Body of pancreas (tissue), 4 donors: ENCODE results near the gene CPLX3.

ENCODE experiments used
- POLR2A ChIP-seq, 3 donors: fragments of 450-650 bp; IDR thresholded peaks; one replicate each; pipeline ENCODE4 v1.6.1; 2016; ENCODE audit warnings: antibody characterized with exemption in 3 of 3, mild to moderate bottlenecking in 2 of 3
- TF ChIP-seq, protein P1 (sequence below), 7 experiments: fragments of 450-650 bp in 4 of 7; fragments of 200-600 bp in 3 of 7; sonication (generic) in 3 of 7; IDR thresholded peaks; one replicate each; pipeline ENCODE4 v1.5.1; 2016 to 2019; ENCODE audit warnings: antibody characterized with exemption in 7 of 7

DNA sequence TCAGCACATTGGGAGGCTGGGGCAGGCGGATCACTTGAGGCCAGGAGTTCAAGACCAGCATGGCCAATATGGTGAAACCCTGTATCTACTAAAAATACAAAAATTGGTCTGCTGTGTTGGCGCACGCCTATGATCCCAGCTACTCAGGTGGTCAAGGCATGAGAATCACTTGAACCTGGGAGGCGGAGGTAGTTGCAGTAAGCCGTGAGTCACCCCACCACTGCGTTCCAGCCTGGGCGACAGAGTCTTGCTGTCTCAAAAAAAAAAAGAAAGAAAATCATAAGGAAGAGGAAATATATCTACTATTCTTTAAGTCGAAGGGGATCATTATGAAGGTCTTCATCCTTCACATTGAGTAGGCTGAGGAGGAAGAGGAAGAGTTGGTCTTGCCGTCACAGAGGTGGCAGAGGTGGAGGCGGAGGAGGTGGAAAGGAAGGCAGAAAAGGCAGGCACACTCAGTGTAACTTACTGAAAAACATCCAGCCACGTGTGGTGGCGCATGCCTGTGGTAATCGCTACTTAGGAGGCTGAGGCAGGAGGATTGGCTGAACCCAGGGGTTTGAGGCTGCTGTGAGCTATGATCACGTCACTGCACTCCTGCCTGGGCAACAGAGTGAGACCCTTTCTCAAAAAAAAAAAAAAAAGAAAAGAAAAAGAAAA, 30.3 kb upstream of the CPLX3 start:
- no peak for TF ChIP-seq POLR2A (IDR thresholded peaks at IDR 0.05)
- TF ChIP-seq, protein P1, sequence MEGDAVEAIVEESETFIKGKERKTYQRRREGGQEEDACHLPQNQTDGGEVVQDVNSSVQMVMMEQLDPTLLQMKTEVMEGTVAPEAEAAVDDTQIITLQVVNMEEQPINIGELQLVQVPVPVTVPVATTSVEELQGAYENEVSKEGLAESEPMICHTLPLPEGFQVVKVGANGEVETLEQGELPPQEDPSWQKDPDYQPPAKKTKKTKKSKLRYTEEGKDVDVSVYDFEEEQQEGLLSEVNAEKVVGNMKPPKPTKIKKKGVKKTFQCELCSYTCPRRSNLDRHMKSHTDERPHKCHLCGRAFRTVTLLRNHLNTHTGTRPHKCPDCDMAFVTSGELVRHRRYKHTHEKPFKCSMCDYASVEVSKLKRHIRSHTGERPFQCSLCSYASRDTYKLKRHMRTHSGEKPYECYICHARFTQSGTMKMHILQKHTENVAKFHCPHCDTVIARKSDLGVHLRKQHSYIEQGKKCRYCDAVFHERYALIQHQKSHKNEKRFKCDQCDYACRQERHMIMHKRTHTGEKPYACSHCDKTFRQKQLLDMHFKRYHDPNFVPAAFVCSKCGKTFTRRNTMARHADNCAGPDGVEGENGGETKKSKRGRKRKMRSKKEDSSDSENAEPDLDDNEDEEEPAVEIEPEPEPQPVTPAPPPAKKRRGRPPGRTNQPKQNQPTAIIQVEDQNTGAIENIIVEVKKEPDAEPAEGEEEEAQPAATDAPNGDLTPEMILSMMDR (IDR thresholded peaks at IDR 0.05): no peak
